Right cardiac atrium (tissue), 5 donors: ENCODE measurements around the gene PDE4B. TPM values are rescaled to one million over a fixed set of nuclear protein-coding genes. Genes with fewer than 3 reads are reported as not detected.
"Not testable (repeated sequence)": the region's sequence is repeated elsewhere in the genome, so short reads cannot be mapped to it uniquely, and the experiment has no call there.

Experiments
- ATAC-seq, 2 donors: fragments of 200-7000 bp; cut with Tn5 transposase; one replicate each; pipeline versions ENCODE4 v1.8.0 to v1.9.1; 2020; ENCODE audit warnings: moderate library complexity in 2 of 2, mild to moderate bottlenecking in 1 of 2
- DNase-seq, 3 donors: peaks; one replicate each; pipeline ENCODE4 v3.0.0-alpha.2; 2020
- H3K27ac ChIP-seq: one replicate; pipeline ENCODE4 v1.5.1; 2013; ENCODE audit warnings: mild to moderate bottlenecking, low read length, control low read depth, moderate library complexity
- H3K27me3 ChIP-seq: one replicate; pipeline ENCODE4 v1.6.1; 2013; ENCODE audit not compliant: control insufficient read depth, insufficient read depth
- H3K4me1 ChIP-seq: one replicate; pipeline ENCODE4 v1.6.1; 2013; ENCODE audit warnings: low read length; ENCODE audit not compliant: control insufficient read depth, insufficient read depth
- H3K4me3 ChIP-seq: one replicate; pipeline ENCODE4 v1.5.1; 2013; ENCODE audit warnings: low read length, control low read depth
- H3K9me3 ChIP-seq: one replicate; pipeline ENCODE4 v1.6.1; 2013; ENCODE audit warnings: low read length; ENCODE audit not compliant: control insufficient read depth
- WGBS: extraction: QIAGEN DNeasy Blood & Tissue Kit; methylation state at CpG from one replicate; pipeline ENCODE4 v1.1.7; 2013; 5-methylcytosine and 5-hydroxymethylcytosine counted together
- intact Hi-C, 4 donors: fragments of 100-400 bp; cut with DNase I; formaldehyde crosslinking; loops; one replicate each; pipeline versions ENCODE4 v1.11.0 to v1.14.0; 2022 to 2023
- polyA plus RNA-seq: library from polyadenylated mRNA; stranded (reverse); fragments of 200-250 nt; gene quantifications from one replicate; pipeline ENCODE4 v1.2.3, GENCODE V29; 2013
- total RNA-seq, 4 donors: library from RNA; stranded (reverse); fragmentation: NEBNext Ultra II Directional; extraction: Animal tissue kit (Norgen Biotek cat#: 25700); gene quantifications; one replicate each; pipeline ENCODE4 v1.2.1, GENCODE V29; 2021
- donor health status: healthy with polysubstance abuse.
- donor health status: DM: no; HTN: yes; CAD: no.
- donor health status: DM: no; HTN: no; CAD: no.
- donor health status: DM: no; HTN: yes; CAD: no; lungs with severe emphysema.
- donor health status: DM: yes; HTN: yes; CAD: no.

Gene PDE4B
- total and polyA plus RNA-seq, 5 donors = 8.2 to 37.5 (median 26.0) TPM

- DNase-seq (no peak), ATAC-seq (no peak)
- no peaks in the 10 kb centered on the region for H3K27me3 ChIP-seq
- intact Hi-C loops = no loop called here
- H3K4me3 ChIP-seq = no peak overlapping the region
- no peaks in the 10 kb centered on the region for H3K4me1 ChIP-seq
- 93% methylated on average over 7 of the region's 7 CpGs for WGBS
- no peaks in the 10 kb centered on the region for H3K9me3 ChIP-seq
- H3K27ac ChIP-seq = no peak overlapping the region
Observed at GRCh38 chr1:65840683-65841082, 48.0 kb downstream of the PDE4B start.

GRCh38 chr1:65844296-65844695 lies 51.6 kb downstream of the PDE4B start:
- 74% methylated on average over 4 of the region's 4 CpGs for WGBS
- no peak for DNase-seq
- intact Hi-C loops = no loop called here

GRCh38 chr1:65844821-65845534 lies 52.3 kb downstream of the PDE4B start:
- DNase-seq (no peak), ATAC-seq (no peak)
- H3K4me3 ChIP-seq = no peak overlapping the region
- H3K9me3 ChIP-seq = no peaks in the 10 kb centered on the region
- 59% methylated on average over 3 of the region's 3 CpGs for WGBS
- intact Hi-C loops = no loop called here
- H3K27ac ChIP-seq = no peak overlapping the region
- H3K27me3 ChIP-seq = no peaks in the 10 kb centered on the region
- H3K4me1 ChIP-seq = no peaks in the 10 kb centered on the region

More at GRCh38 chr1:65844296-65844695, 51.6 kb downstream of the PDE4B start:
- no peak for ATAC-seq
- no peaks in the 10 kb centered on the region for H3K4me1 ChIP-seq
- H3K27ac ChIP-seq = no peak overlapping the region
- no peaks in the 10 kb centered on the region for H3K27me3 ChIP-seq
- H3K4me3 ChIP-seq = no peak overlapping the region
- H3K9me3 ChIP-seq = no peaks in the 10 kb centered on the region

GRCh38 chr1:65845535-65846060 lies 52.9 kb downstream of the PDE4B start:
- H3K27me3 ChIP-seq = no peaks in the 10 kb centered on the region
- no peak overlapping the region for H3K4me3 ChIP-seq
- DNase-seq (no peak), ATAC-seq (no peak)
- no peaks in the 10 kb centered on the region for H3K4me1 ChIP-seq
- H3K9me3 ChIP-seq = no peaks in the 10 kb centered on the region
- 78% methylated on average over 7 of the region's 7 CpGs for WGBS
- intact Hi-C loops = no loop called here
- H3K27ac ChIP-seq = no peak overlapping the region

- no peaks in the 10 kb centered on the region for H3K4me1 ChIP-seq
- no peak for ATAC-seq
- DNase-seq = no peak
- no peaks in the 10 kb centered on the region for H3K27me3 ChIP-seq
- no peak overlapping the region for H3K4me3 ChIP-seq
- H3K9me3 ChIP-seq = no peaks in the 10 kb centered on the region
- intact Hi-C loops = no loop called here
- no peak overlapping the region for H3K27ac ChIP-seq
Observed at GRCh38 chr1:65846866-65847265, 54.2 kb downstream of the PDE4B start.

- H3K27ac ChIP-seq = no peak overlapping the region
- intact Hi-C loops = no loop called here
- H3K4me1 ChIP-seq = no peaks in the 10 kb centered on the region
- DNase-seq (no peak), ATAC-seq (no peak)
- H3K4me3 ChIP-seq = no peak overlapping the region
- no peaks in the 10 kb centered on the region for H3K9me3 ChIP-seq
- WGBS = 90% methylated on average over 2 of the region's 2 CpGs
- H3K27me3 ChIP-seq = no peaks in the 10 kb centered on the region
Observed at GRCh38 chr1:65850281-65850680, 57.6 kb downstream of the PDE4B start.

GRCh38 chr1:65856591-65856990 lies 63.9 kb downstream of the PDE4B start:
- DNase-seq, H3K9me3 ChIP-seq, intact Hi-C loops, H3K27ac ChIP-seq, H3K27me3 ChIP-seq, H3K4me1 ChIP-seq, H3K4me3 ChIP-seq, ATAC-seq: not testable (repeated sequence)
- 72% methylated on average over 3 of the region's 3 CpGs for WGBS

GRCh38 chr1:65866439-65866838 lies 73.7 kb downstream of the PDE4B start:
- H3K27ac ChIP-seq = no peak overlapping the region
- no peak for ATAC-seq
- intact Hi-C loops = no loop called here
- H3K4me1 ChIP-seq = no peaks in the 10 kb centered on the region
- no peak for DNase-seq
- no peak overlapping the region for H3K4me3 ChIP-seq
- 80% methylated on average over 1 of the region's 1 CpG for WGBS
- H3K27me3 ChIP-seq = no peaks in the 10 kb centered on the region
- no peaks in the 10 kb centered on the region for H3K9me3 ChIP-seq

- H3K9me3 ChIP-seq = no peaks in the 10 kb centered on the region
- no peak overlapping the region for H3K27ac ChIP-seq
- no peak for DNase-seq
- WGBS = 45% methylated on average over 2 of the region's 2 CpGs
- H3K4me1 ChIP-seq = no peaks in the 10 kb centered on the region
- H3K4me3 ChIP-seq = no peak overlapping the region
- intact Hi-C loops = no loop called here
- H3K27me3 ChIP-seq = no peaks in the 10 kb centered on the region
- no peak for ATAC-seq
Observed at GRCh38 chr1:65872301-65872700, 79.6 kb downstream of the PDE4B start.

GRCh38 chr1:65878342-65878741 lies 85.6 kb downstream of the PDE4B start:
- H3K9me3 ChIP-seq, intact Hi-C loops, H3K27ac ChIP-seq, ATAC-seq, H3K4me1 ChIP-seq, H3K27me3 ChIP-seq, H3K4me3 ChIP-seq, DNase-seq: not testable (repeated sequence)
- 87% methylated on average over 3 of the region's 3 CpGs for WGBS

GRCh38 chr1:65880611-65881010 lies 87.9 kb downstream of the PDE4B start:
- no peak for DNase-seq
- no peaks in the 10 kb centered on the region for H3K27me3 ChIP-seq
- H3K4me1 ChIP-seq = no peaks in the 10 kb centered on the region
- H3K4me3 ChIP-seq = no peak overlapping the region
- intact Hi-C loops = no loop called here
- no peaks in the 10 kb centered on the region for H3K9me3 ChIP-seq
- 69% methylated on average over 4 of the region's 4 CpGs for WGBS
- no peak for ATAC-seq
- H3K27ac ChIP-seq = no peak overlapping the region
